ENCODE results near the gene FOXO3. TPM values are rescaled to one million over a fixed set of nuclear protein-coding genes. Genes with fewer than 3 reads are reported as not detected.

The FOXO3 gene
- polyA plus RNA-seq, 1 donor (not counting 4 experiments of a cell fraction or from before 2014, with no cell fraction given) = 17.6 TPM

DNA sequence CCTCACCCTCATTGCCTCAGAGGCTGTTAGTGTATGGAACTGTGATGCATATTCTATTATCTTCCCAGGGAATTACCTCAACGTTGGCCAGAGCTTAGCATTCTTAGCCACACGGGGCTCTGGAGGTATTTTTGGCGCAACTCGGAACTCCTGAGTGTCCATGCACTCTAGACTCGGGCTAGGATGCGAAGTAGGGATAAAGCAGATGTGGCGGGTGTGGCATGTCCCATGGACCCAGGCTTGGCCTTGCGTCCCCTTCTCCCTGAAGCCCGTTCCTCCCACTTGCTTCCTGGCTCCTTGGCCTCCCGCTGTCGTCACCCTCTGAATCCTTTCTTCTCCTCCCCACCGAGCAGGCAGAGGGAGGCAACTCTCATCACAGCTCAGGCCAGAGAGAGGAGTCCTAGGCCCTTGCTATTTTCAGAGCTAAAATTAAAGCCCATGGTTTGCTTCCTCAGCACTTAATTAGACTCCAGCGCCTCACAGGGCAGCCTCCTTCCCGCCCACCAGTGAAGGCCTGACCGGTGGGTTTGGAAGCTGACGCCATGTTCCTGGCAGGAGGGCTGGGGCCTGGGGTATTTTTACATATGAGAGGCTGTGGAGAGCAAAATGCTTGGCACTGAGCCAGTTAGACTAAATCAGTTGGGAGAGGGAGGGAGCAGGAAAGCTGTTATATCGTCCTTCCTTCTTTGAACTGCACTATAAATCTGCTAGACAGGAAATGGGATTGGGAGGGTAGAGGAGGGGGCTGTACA is 138.7 kb downstream of the FOXO3 start:
- no peak overlapping the region for H2AFZ ChIP-seq (ENCODE audit: control insufficient read depth, low read length)
- H3K27ac ChIP-seq (ENCODE audit: control insufficient read depth, insufficient read depth, low read length) = no peak overlapping the region
- H3K4me2 ChIP-seq (ENCODE audit: control insufficient read depth, extremely low read depth, insufficient read depth, low read depth, low read length) = no peak overlapping the region
- no peak overlapping the region for H3K9ac ChIP-seq (ENCODE audit: control insufficient read depth, extremely low read depth, insufficient read depth, low read length)
- no peak overlapping the region for H3K4me3 ChIP-seq (ENCODE audit: control insufficient read depth in 2 of 3, extremely low read depth in 1 of 3, insufficient read depth in 2 of 3, low read depth in 1 of 3, low read length in 3 of 3)
- peaks cover 3% of the 10 kb centered on the region for H3K9me3 ChIP-seq (ENCODE audit: control insufficient read depth, low read depth, low read length)
- TF ChIP-seq, protein P1, sequence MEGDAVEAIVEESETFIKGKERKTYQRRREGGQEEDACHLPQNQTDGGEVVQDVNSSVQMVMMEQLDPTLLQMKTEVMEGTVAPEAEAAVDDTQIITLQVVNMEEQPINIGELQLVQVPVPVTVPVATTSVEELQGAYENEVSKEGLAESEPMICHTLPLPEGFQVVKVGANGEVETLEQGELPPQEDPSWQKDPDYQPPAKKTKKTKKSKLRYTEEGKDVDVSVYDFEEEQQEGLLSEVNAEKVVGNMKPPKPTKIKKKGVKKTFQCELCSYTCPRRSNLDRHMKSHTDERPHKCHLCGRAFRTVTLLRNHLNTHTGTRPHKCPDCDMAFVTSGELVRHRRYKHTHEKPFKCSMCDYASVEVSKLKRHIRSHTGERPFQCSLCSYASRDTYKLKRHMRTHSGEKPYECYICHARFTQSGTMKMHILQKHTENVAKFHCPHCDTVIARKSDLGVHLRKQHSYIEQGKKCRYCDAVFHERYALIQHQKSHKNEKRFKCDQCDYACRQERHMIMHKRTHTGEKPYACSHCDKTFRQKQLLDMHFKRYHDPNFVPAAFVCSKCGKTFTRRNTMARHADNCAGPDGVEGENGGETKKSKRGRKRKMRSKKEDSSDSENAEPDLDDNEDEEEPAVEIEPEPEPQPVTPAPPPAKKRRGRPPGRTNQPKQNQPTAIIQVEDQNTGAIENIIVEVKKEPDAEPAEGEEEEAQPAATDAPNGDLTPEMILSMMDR (optimal IDR thresholded peaks at IDR 0.05 in 1 of 3, IDR thresholded peaks at IDR 0.05 in 1 of 3, conservative IDR thresholded peaks at IDR 0.05 in 1 of 3; ENCODE audit: extremely low read depth in 1 of 3, insufficient read depth in 2 of 3, low read length in 3 of 3) = no peak
- no peak for TF ChIP-seq EZH2 (IDR thresholded peaks at IDR 0.05; ENCODE audit: low read length)
- H3K4me1 ChIP-seq (ENCODE audit: control insufficient read depth, extremely low read depth, insufficient read depth, low read length) = peaks cover 8% of the 10 kb centered on the region
- H4K20me1 ChIP-seq (ENCODE audit: control insufficient read depth, extremely low read depth, insufficient read depth, low read length) = no peaks in the 10 kb centered on the region
- dilution Hi-C loops (cut with MboI; ENCODE audit: extremely low pct_ligation_motif_present, low sequenced_read_pairs) = no loop called here
- FAIRE-seq (no peak), DNase-seq (ENCODE audit: low read depth, low spot score) (no peak)
- no peaks in the 10 kb centered on the region for H3K27me3 ChIP-seq (ENCODE audit: control insufficient read depth, extremely low read depth, insufficient read depth, low read length)
- no peaks in the 10 kb centered on the region for H3K36me3 ChIP-seq (ENCODE audit: control insufficient read depth in 2 of 2, extremely low read depth in 1 of 2, insufficient read depth in 2 of 2, low read length in 2 of 2)
- H3K9me1 ChIP-seq (ENCODE audit: control insufficient read depth, extremely low read depth, insufficient read depth, low read length) = no peaks in the 10 kb centered on the region
- H3K79me2 ChIP-seq (ENCODE audit: control insufficient read depth, insufficient read depth, low read length) = no peaks in the 10 kb centered on the region

DNA sequence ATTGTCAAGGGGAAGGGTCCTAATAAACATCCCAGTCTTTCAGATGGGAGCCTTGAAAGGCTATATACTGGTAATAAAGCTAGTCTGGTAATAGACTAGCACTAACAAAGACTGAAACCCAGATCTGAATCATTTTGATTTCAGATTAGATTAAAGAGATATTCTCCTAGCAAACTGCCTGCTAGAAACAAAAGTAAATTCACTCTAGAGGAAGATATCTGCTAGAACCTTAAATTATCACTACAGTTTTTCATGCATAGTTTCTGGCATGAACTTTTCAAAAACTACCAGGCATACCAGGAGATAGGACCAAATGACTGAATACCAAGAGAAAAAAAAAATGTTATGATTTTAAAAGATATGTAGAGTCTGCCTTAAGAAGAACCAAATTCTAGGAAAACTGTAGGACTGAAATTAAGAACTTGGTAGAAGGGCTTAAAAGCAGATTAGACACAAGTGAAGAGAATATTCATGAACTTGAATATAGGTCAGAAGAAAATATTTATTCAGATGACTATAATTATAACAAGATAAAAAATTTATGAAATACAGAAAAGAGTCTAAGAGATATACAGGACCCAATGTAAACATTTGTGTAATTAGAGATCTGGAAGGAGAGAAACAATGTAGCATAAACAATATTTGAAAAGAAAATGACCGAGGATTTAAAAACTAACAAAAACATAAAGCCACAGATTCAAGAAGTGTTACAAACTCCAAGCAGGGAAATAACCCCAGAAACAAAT is 141.6 kb downstream of the FOXO3 start:
- TF ChIP-seq, protein P1 (optimal IDR thresholded peaks at IDR 0.05 in 1 of 3, IDR thresholded peaks at IDR 0.05 in 1 of 3, conservative IDR thresholded peaks at IDR 0.05 in 1 of 3; ENCODE audit: extremely low read depth in 1 of 3, insufficient read depth in 2 of 3, low read length in 3 of 3) = no peak
- no peak for TF ChIP-seq EZH2 (IDR thresholded peaks at IDR 0.05; ENCODE audit: low read length)
- H3K9ac ChIP-seq (ENCODE audit: control insufficient read depth, extremely low read depth, insufficient read depth, low read length) = no peak overlapping the region
- H3K4me1 ChIP-seq (ENCODE audit: control insufficient read depth, extremely low read depth, insufficient read depth, low read length) = no peaks in the 10 kb centered on the region
- DNase-seq (ENCODE audit: low read depth, low spot score) = no peak
- peaks cover 3% of the 10 kb centered on the region for H3K9me3 ChIP-seq (ENCODE audit: control insufficient read depth, low read depth, low read length)
- no peak for FAIRE-seq
- H3K27me3 ChIP-seq (ENCODE audit: control insufficient read depth, extremely low read depth, insufficient read depth, low read length) = no peaks in the 10 kb centered on the region
- dilution Hi-C loops (cut with MboI; ENCODE audit: extremely low pct_ligation_motif_present, low sequenced_read_pairs) = no loop called here
- no peaks in the 10 kb centered on the region for H3K36me3 ChIP-seq (ENCODE audit: control insufficient read depth in 2 of 2, extremely low read depth in 1 of 2, insufficient read depth in 2 of 2, low read length in 2 of 2)
- no peak overlapping the region for H2AFZ ChIP-seq (ENCODE audit: control insufficient read depth, low read length)
- H3K4me3 ChIP-seq (ENCODE audit: control insufficient read depth in 2 of 3, extremely low read depth in 1 of 3, insufficient read depth in 2 of 3, low read depth in 1 of 3, low read length in 3 of 3) = no peak overlapping the region
- no peaks in the 10 kb centered on the region for H4K20me1 ChIP-seq (ENCODE audit: control insufficient read depth, extremely low read depth, insufficient read depth, low read length)
- H3K9me1 ChIP-seq (ENCODE audit: control insufficient read depth, extremely low read depth, insufficient read depth, low read length) = no peaks in the 10 kb centered on the region
- no peaks in the 10 kb centered on the region for H3K79me2 ChIP-seq (ENCODE audit: control insufficient read depth, insufficient read depth, low read length)
- no peak overlapping the region for H3K4me2 ChIP-seq (ENCODE audit: control insufficient read depth, extremely low read depth, insufficient read depth, low read depth, low read length)
- H3K27ac ChIP-seq (ENCODE audit: control insufficient read depth, insufficient read depth, low read length) = no peak overlapping the region
